ENCODE measurements around the gene NAV1.

DNA sequence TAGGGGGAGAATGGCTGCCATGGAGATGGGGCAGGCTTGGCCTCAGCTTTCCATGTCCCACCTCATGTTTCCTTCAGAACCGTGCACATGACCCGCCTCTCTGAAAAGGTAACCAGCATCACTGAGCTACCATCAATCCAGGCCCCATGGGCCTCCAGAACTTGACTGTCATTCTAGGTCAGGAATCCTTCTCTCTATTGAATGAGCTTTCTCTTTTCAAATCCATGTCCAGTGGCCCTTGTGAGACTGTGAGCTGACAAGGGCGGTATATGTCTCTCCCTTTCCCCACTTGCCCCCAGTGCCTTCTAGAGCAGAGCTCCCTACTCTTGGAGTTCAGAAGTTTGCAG, 36.4 kb upstream of the NAV1 start:
- TF ChIP-seq, protein P1, sequence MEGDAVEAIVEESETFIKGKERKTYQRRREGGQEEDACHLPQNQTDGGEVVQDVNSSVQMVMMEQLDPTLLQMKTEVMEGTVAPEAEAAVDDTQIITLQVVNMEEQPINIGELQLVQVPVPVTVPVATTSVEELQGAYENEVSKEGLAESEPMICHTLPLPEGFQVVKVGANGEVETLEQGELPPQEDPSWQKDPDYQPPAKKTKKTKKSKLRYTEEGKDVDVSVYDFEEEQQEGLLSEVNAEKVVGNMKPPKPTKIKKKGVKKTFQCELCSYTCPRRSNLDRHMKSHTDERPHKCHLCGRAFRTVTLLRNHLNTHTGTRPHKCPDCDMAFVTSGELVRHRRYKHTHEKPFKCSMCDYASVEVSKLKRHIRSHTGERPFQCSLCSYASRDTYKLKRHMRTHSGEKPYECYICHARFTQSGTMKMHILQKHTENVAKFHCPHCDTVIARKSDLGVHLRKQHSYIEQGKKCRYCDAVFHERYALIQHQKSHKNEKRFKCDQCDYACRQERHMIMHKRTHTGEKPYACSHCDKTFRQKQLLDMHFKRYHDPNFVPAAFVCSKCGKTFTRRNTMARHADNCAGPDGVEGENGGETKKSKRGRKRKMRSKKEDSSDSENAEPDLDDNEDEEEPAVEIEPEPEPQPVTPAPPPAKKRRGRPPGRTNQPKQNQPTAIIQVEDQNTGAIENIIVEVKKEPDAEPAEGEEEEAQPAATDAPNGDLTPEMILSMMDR (conservative IDR thresholded peaks at IDR 0.05 in 1 of 2, IDR thresholded peaks at IDR 0.05 in 1 of 2; ENCODE audit: extremely low read depth in 1 of 2, insufficient read depth in 1 of 2, low read depth in 1 of 2, low read length in 2 of 2), result no peak
- no peak for TF ChIP-seq EZH2 (IDR thresholded peaks at IDR 0.05; ENCODE audit: borderline replicate concordance, low read length)

Measured in mammary epithelial cell (primary cell).